ACC112 (cell line): ENCODE results near the gene TCF23.

Source experiments
- H2AFZ ChIP-seq: fragments of 200-600 bp; sonication (generic); one replicate; pipeline ENCODE4 v1.6.0; 2017; ENCODE audit warnings: antibody characterized with exemption, low read length; ENCODE audit not compliant: unreplicated experiment
- H3K27ac ChIP-seq: fragments of 200-600 bp; sonication (generic); 2 replicates; pipeline ENCODE4 v1.5.1; 2014; ENCODE audit warnings: low read depth, mild to moderate bottlenecking, antibody characterized with exemption, low read length, moderate library complexity
- H3K27me3 ChIP-seq: fragments of 200-600 bp; sonication (generic); 2 replicates; pipeline ENCODE4 v1.6.1; 2014; ENCODE audit warnings: mild to moderate bottlenecking, antibody characterized with exemption, low read length, moderate library complexity, mixed read lengths; ENCODE audit not compliant: insufficient read depth
- H3K36me3 ChIP-seq: fragments of 200-600 bp; sonication (generic); 2 replicates; pipeline ENCODE4 v1.6.1; 2016; ENCODE audit warnings: mild to moderate bottlenecking, antibody characterized with exemption, low read length, moderate library complexity, mixed read lengths; ENCODE audit not compliant: insufficient read depth
- H3K4me1 ChIP-seq: fragments of 200-600 bp; sonication (generic); one replicate; pipeline ENCODE4 v1.6.1; 2016; ENCODE audit warnings: low read length, mixed read lengths; ENCODE audit not compliant: insufficient read depth, unreplicated experiment, control insufficient read depth
- H3K4me3 ChIP-seq: fragments of 200-600 bp; sonication (generic); 2 replicates; pipeline ENCODE4 v1.5.1; 2014; ENCODE audit warnings: mild to moderate bottlenecking, low read depth, low read length
- H3K79me2 ChIP-seq: fragments of 200-600 bp; sonication (generic); one replicate; pipeline ENCODE4 v1.6.0; 2016; ENCODE audit warnings: low read length; ENCODE audit not compliant: control insufficient read depth, unreplicated experiment, insufficient read depth

TCF23 gene

GRCh38 chr2:27155069-27155520 is 6.3 kb downstream of the TCF23 start:
- H3K36me3 ChIP-seq = no peaks in the 10 kb centered on the region
- H3K4me3 ChIP-seq = no peak overlapping the region
- no peaks in the 10 kb centered on the region for H3K4me1 ChIP-seq
- no peaks in the 10 kb centered on the region for H3K79me2 ChIP-seq
- H2AFZ ChIP-seq = no peak overlapping the region
- H3K27me3 ChIP-seq = no peaks in the 10 kb centered on the region
- H3K27ac ChIP-seq = no peak overlapping the region

- Histone ChIP-seq H3K27me3 (no peaks in the 10 kb centered on the region), H3K36me3 (no peaks in the 10 kb centered on the region), H3K4me3 (no peak overlapping the region), H2AFZ (no peak overlapping the region), H3K27ac (no peak overlapping the region), H3K4me1 (no peaks in the 10 kb centered on the region), H3K79me2 (no peaks in the 10 kb centered on the region)
Measured at GRCh38 chr2:27158468-27158867, 9.7 kb downstream of the TCF23 start.

GRCh38 chr2:27159271-27159670 is 10.5 kb downstream of the TCF23 start:
- Histone ChIP-seq H3K4me1 (no peaks in the 10 kb centered on the region), H3K79me2 (no peaks in the 10 kb centered on the region), H3K27ac (no peak overlapping the region), H3K4me3 (no peak overlapping the region), H3K36me3 (no peaks in the 10 kb centered on the region), H3K27me3 (no peaks in the 10 kb centered on the region), H2AFZ (no peak overlapping the region)

GRCh38 chr2:27160191-27160590 is 11.4 kb downstream of the TCF23 start:
- no peaks in the 10 kb centered on the region for H3K79me2 ChIP-seq
- H3K27ac ChIP-seq = no peak overlapping the region
- H3K4me3 ChIP-seq = no peak overlapping the region
- H3K4me1 ChIP-seq = no peaks in the 10 kb centered on the region
- H3K27me3 ChIP-seq = no peaks in the 10 kb centered on the region
- no peak overlapping the region for H2AFZ ChIP-seq
- no peaks in the 10 kb centered on the region for H3K36me3 ChIP-seq

GRCh38 chr2:27162151-27163121 is 13.6 kb downstream of the TCF23 start:
- Histone ChIP-seq H3K79me2 (no peaks in the 10 kb centered on the region), H3K27ac (no peak overlapping the region)

GRCh38 chr2:27164960-27165763 is 16.4 kb downstream of the TCF23 start:
- Histone ChIP-seq H3K36me3 (no peaks in the 10 kb centered on the region), H3K4me3 (no peak overlapping the region), H3K79me2 (no peaks in the 10 kb centered on the region), H3K4me1 (no peaks in the 10 kb centered on the region), H3K27ac (no peak overlapping the region), H2AFZ (no peak overlapping the region), H3K27me3 (no peaks in the 10 kb centered on the region)

More at GRCh38 chr2:27162151-27163121, 13.6 kb downstream of the TCF23 start:
- Histone ChIP-seq H3K36me3 (no peaks in the 10 kb centered on the region), H3K27me3 (no peaks in the 10 kb centered on the region), H2AFZ (no peak overlapping the region), H3K4me1 (no peaks in the 10 kb centered on the region), H3K4me3 (no peak overlapping the region)

- Histone ChIP-seq H3K36me3 (no peaks in the 10 kb centered on the region), H3K27me3 (no peaks in the 10 kb centered on the region), H2AFZ (no peak overlapping the region), H3K27ac (no peak overlapping the region), H3K4me3 (no peak overlapping the region), H3K79me2 (no peaks in the 10 kb centered on the region), H3K4me1 (no peaks in the 10 kb centered on the region)
Measured at GRCh38 chr2:27170581-27171337, 22.0 kb downstream of the TCF23 start.

- Histone ChIP-seq H3K4me3 (no peak overlapping the region), H3K27me3 (no peaks in the 10 kb centered on the region), H2AFZ (no peak overlapping the region), H3K27ac (no peak overlapping the region), H3K4me1 (no peaks in the 10 kb centered on the region), H3K79me2 (no peaks in the 10 kb centered on the region), H3K36me3 (no peaks in the 10 kb centered on the region)
Measured at GRCh38 chr2:27171351-27171848, 22.6 kb downstream of the TCF23 start.

- no peak overlapping the region for H2AFZ ChIP-seq
- H3K79me2 ChIP-seq = no peaks in the 10 kb centered on the region
- no peaks in the 10 kb centered on the region for H3K36me3 ChIP-seq
- no peaks in the 10 kb centered on the region for H3K27me3 ChIP-seq
- H3K4me1 ChIP-seq = peaks cover 8% of the 10 kb centered on the region
- H3K27ac ChIP-seq = no peak overlapping the region
- no peak overlapping the region for H3K4me3 ChIP-seq
Measured at GRCh38 chr2:27174638-27175037, 25.8 kb downstream of the TCF23 start.

- peaks cover 15% of the 10 kb centered on the region for H3K4me1 ChIP-seq
- H2AFZ ChIP-seq = no peak overlapping the region
- H3K27ac ChIP-seq = no peak overlapping the region
- H3K79me2 ChIP-seq = no peaks in the 10 kb centered on the region
- H3K27me3 ChIP-seq = no peaks in the 10 kb centered on the region
- no peaks in the 10 kb centered on the region for H3K36me3 ChIP-seq
- H3K4me3 ChIP-seq = no peak overlapping the region
Measured at GRCh38 chr2:27175330-27175729, 26.5 kb downstream of the TCF23 start.
